ENCODE measurements around the gene DLL3.

DLL3 gene

GRCh38 chr19:39502640-39503417 is 4.1 kb downstream of the DLL3 start:
- Histone ChIP-seq H3K4me1 (ENCODE audit: control insufficient read depth, insufficient read depth, low read length, poor library complexity, severe bottlenecking) (no peaks in the 10 kb centered on the region), H3K27ac (ENCODE audit: low read depth, low read length, severe bottlenecking) (no peak overlapping the region), H3K4me3 (ENCODE audit: extremely low read depth, insufficient read depth, low read length, poor library complexity, severe bottlenecking) (no peak overlapping the region), H3K36me3 (ENCODE audit: control insufficient read depth, insufficient read depth, low read length) (no peaks in the 10 kb centered on the region), H3K9me3 (ENCODE audit: control insufficient read depth, low read length) (peaks cover 4% of the 10 kb centered on the region)
- 18 to 21% methylated on average over 57 to 61 of the region's 69 CpGs for WGBS, 2 experiments (ENCODE audit: insufficient coverage in 2 of 2)

DNA sequence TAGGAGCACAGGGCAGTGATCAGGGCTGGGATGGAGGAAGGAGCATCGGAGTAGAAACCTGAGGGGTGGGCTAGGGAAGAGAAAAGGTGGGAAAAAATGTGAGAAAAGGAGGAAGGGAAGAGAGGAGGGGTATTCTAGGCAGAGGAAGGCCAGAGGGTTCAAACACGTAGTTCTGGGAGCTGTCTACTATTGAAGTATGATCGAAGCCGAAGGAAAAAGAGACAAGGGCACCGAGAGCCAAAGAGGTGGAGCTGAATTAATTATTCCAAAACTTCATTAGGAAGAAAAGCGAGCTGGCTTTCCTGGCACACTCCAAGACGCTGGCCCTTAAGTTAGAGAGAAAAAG is 7.8 kb downstream of the DLL3 start:
- H3K4me3 ChIP-seq (ENCODE audit: extremely low read depth, insufficient read depth, low read length, poor library complexity, severe bottlenecking), result peak overlapping the region; percentile 47
- WGBS, 2 experiments (ENCODE audit: insufficient coverage in 2 of 2), result 68 to 70% methylated on average over 7 of the region's 7 CpGs
- no peaks in the 10 kb centered on the region for H3K36me3 ChIP-seq (ENCODE audit: control insufficient read depth, insufficient read depth, low read length)

DNA sequence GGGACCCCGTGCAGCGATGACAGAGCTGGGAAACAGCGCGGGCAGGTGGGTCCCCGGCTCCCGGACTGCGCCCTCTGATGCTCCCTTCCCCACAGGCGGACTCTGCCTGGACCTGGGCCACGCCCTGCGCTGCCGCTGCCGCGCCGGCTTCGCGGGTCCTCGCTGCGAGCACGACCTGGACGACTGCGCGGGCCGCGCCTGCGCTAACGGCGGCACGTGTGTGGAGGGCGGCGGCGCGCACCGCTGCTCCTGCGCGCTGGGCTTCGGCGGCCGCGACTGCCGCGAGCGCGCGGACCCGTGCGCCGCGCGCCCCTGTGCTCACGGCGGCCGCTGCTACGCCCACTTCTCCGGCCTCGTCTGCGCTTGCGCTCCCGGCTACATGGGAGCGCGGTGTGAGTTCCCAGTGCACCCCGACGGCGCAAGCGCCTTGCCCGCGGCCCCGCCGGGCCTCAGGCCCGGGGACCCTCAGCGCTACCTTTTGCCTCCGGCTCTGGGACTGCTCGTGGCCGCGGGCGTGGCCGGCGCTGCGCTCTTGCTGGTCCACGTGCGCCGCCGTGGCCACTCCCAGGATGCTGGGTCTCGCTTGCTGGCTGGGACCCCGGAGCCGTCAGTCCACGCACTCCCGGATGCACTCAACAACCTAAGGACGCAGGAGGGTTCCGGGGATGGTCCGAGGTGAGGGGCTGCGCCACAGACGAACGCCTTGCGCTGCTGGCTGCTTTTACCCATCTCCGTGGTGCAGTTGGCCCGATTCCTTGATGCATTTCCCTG is 8.4 kb downstream of the DLL3 start:
- H3K9me3 ChIP-seq (ENCODE audit: control insufficient read depth, low read length), result peaks cover 4% of the 10 kb centered on the region
- 3 to 4% methylated on average over 46 to 87 of the region's 96 CpGs for WGBS, 2 experiments (ENCODE audit: insufficient coverage in 2 of 2)
- H3K4me3 ChIP-seq (ENCODE audit: extremely low read depth, insufficient read depth, low read length, poor library complexity, severe bottlenecking), result peak overlapping the region; percentile 47
- H3K4me1 ChIP-seq (ENCODE audit: control insufficient read depth, insufficient read depth, low read length, poor library complexity, severe bottlenecking), result no peaks in the 10 kb centered on the region
- H3K36me3 ChIP-seq (ENCODE audit: control insufficient read depth, insufficient read depth, low read length), result no peaks in the 10 kb centered on the region
- no peak overlapping the region for H3K27ac ChIP-seq (ENCODE audit: low read depth, low read length, severe bottlenecking)

More for the DNA sequence above, 7.8 kb downstream of the DLL3 start:
- H3K27ac ChIP-seq (ENCODE audit: low read depth, low read length, severe bottlenecking), result no peak overlapping the region
- no peaks in the 10 kb centered on the region for H3K4me1 ChIP-seq (ENCODE audit: control insufficient read depth, insufficient read depth, low read length, poor library complexity, severe bottlenecking)
- H3K9me3 ChIP-seq (ENCODE audit: control insufficient read depth, low read length), result peaks cover 4% of the 10 kb centered on the region

DNA sequence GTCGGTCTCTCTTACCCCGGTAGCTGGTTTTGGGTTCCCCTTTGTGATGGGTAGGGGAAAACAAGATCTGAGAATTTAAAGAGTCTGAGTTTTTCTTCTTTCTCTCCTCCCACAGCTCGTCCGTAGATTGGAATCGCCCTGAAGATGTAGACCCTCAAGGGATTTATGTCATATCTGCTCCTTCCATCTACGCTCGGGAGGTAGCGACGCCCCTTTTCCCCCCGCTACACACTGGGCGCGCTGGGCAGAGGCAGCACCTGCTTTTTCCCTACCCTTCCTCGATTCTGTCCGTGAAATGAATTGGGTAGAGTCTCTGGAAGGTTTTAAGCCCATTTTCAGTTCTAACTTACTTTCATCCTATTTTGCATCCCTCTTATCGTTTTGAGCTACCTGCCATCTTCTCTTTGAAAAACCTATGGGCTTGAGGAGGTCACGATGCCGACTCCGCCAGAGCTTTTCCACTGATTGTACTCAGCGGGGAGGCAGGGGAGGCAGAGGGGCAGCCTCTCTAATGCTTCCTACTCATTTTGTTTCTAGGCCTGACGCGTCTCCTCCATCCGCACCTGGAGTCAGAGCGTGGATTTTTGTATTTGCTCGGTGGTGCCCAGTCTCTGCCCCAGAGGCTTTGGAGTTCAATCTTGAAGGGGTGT is 9.1 kb downstream of the DLL3 start:
- Histone ChIP-seq H3K4me3 (ENCODE audit: extremely low read depth, insufficient read depth, low read length, poor library complexity, severe bottlenecking) (peak overlapping the region; percentile 47), H3K27ac (ENCODE audit: low read depth, low read length, severe bottlenecking) (no peak overlapping the region), H3K9me3 (ENCODE audit: control insufficient read depth, low read length) (peaks cover 4% of the 10 kb centered on the region), H3K4me1 (ENCODE audit: control insufficient read depth, insufficient read depth, low read length, poor library complexity, severe bottlenecking) (no peaks in the 10 kb centered on the region), H3K36me3 (ENCODE audit: control insufficient read depth, insufficient read depth, low read length) (no peaks in the 10 kb centered on the region)
- 33 to 45% methylated on average over 15 to 20 of the region's 24 CpGs for WGBS, 2 experiments (ENCODE audit: insufficient coverage in 2 of 2)

DNA sequence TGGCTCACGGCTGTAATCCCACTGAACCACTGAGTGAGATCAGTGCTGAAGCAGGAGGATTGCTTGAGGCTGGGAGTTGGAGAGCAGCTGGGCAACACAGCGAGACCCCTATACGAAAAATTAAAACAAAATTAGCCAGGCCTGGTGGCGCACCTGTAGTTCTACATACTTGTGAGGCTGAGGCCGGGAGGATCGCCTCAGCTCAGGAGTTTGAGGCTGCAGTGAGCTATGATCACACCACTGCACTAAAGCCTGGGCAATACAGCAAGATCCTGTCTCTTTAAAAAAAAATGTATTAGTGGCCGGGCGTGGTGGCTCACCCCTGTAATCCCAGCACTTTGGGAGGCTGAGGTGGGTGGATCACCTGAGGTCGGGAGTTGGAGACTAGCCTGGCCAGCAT is 9.9 kb downstream of the DLL3 start:
- no peaks in the 10 kb centered on the region for H3K36me3 ChIP-seq (ENCODE audit: control insufficient read depth, insufficient read depth, low read length)
- H3K4me3 ChIP-seq (ENCODE audit: extremely low read depth, insufficient read depth, low read length, poor library complexity, severe bottlenecking), result no peak overlapping the region
- H3K4me1 ChIP-seq (ENCODE audit: control insufficient read depth, insufficient read depth, low read length, poor library complexity, severe bottlenecking), result no peaks in the 10 kb centered on the region
- no peak overlapping the region for H3K27ac ChIP-seq (ENCODE audit: low read depth, low read length, severe bottlenecking)
- WGBS, 2 experiments (ENCODE audit: insufficient coverage in 2 of 2), result 92 to 95% methylated on average over 6 to 7 of the region's 9 CpGs
- peaks cover 4% of the 10 kb centered on the region for H3K9me3 ChIP-seq (ENCODE audit: control insufficient read depth, low read length)

DNA sequence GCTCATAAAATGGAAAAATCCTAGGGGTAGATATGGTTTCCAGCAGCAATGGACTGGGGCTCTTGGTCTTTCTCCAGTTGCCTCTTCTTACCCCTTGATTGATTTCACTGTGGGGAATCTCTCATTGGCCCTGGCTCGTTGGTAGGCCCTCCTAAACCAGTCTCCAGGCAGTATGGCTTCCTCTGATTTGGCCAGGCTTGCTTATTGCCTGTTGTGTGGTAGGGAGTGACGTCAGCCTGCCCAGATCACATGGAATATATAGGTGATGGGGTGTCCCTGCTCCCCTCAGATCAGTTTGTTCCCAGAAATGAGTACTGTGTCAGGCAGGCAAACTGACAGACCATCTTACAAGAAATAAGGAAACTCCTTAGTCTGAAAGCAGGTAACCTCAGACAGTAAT is 10.5 kb downstream of the DLL3 start:
- WGBS, 2 experiments (ENCODE audit: insufficient coverage in 2 of 2), result 80 to 83% methylated on average over 1 of the region's 2 CpGs
- Histone ChIP-seq H3K9me3 (ENCODE audit: control insufficient read depth, low read length) (peaks cover 4% of the 10 kb centered on the region), H3K4me1 (ENCODE audit: control insufficient read depth, insufficient read depth, low read length, poor library complexity, severe bottlenecking) (no peaks in the 10 kb centered on the region), H3K4me3 (ENCODE audit: extremely low read depth, insufficient read depth, low read length, poor library complexity, severe bottlenecking) (no peak overlapping the region), H3K36me3 (ENCODE audit: control insufficient read depth, insufficient read depth, low read length) (no peaks in the 10 kb centered on the region), H3K27ac (ENCODE audit: low read depth, low read length, severe bottlenecking) (no peak overlapping the region)

- Histone ChIP-seq H3K4me1 (ENCODE audit: control insufficient read depth, insufficient read depth, low read length, poor library complexity, severe bottlenecking) (no peaks in the 10 kb centered on the region), H3K27ac (ENCODE audit: low read depth, low read length, severe bottlenecking) (no peak overlapping the region), H3K9me3 (ENCODE audit: control insufficient read depth, low read length) (no peaks in the 10 kb centered on the region), H3K36me3 (ENCODE audit: control insufficient read depth, insufficient read depth, low read length) (no peaks in the 10 kb centered on the region), H3K4me3 (ENCODE audit: extremely low read depth, insufficient read depth, low read length, poor library complexity, severe bottlenecking) (no peak overlapping the region)
- WGBS, 2 experiments (ENCODE audit: insufficient coverage in 2 of 2), result 82% methylated on average over 1 of the region's 2 CpGs; no CpG with 5 or more reads in 1 of the 2 experiments
Observed at GRCh38 chr19:39512988-39513387, 14.2 kb downstream of the DLL3 start.

- H3K9me3 ChIP-seq (ENCODE audit: control insufficient read depth, low read length), result no peaks in the 10 kb centered on the region
- peak within 1 kb of the TSS; percentile 53 for H3K4me3 ChIP-seq (ENCODE audit: extremely low read depth, insufficient read depth, low read length, poor library complexity, severe bottlenecking)
- 0 to 1% methylated on average over 36 to 51 of the region's 56 CpGs for WGBS, 2 experiments (ENCODE audit: insufficient coverage in 2 of 2)
- H3K4me1 ChIP-seq (ENCODE audit: control insufficient read depth, insufficient read depth, low read length, poor library complexity, severe bottlenecking), result peaks cover 5% of the 10 kb centered on the region
- no peak within 1 kb of the TSS for H3K27ac ChIP-seq (ENCODE audit: low read depth, low read length, severe bottlenecking)
- no peaks in the 10 kb centered on the region for H3K36me3 ChIP-seq (ENCODE audit: control insufficient read depth, insufficient read depth, low read length)
Observed at GRCh38 chr19:39514840-39515550, 16.2 kb downstream of the DLL3 start, which contains the start of gene SELENOV. SELENOV (plus strand) TSS chr19:39515139; CDS start chr19:39515213, 74 bp downstream.

DNA sequence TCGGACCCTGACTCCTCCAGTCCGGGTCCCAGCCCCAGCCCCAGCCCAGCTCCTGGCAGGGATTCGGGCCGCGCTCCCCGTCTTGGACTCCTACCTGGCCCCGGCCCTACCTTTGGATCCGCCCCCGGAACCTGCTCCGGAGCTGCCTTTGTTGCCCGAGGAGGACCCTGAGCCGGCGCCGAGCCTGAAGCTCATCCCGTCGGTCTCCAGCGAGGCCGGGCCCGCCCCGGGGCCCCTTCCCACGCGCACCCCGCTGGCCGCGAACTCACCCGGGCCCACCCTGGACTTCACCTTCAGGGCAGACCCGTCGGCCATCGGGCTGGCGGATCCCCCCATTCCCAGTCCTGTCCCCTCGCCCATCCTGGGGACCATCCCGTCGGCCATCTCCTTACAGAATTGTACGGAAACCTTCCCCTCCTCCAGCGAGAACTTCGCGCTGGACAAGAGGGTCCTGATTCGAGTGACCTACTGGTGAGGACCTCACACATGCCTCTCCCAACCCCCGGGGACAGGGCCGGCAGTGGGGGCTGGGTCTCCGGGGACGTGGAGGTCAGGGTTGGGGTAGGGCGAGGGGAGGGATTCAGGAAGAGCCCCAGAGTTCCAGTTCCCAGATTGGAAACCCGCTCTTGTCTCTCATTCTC is 16.9 kb downstream of the DLL3 start:
- peaks cover 5% of the 10 kb centered on the region for H3K4me1 ChIP-seq (ENCODE audit: control insufficient read depth, insufficient read depth, low read length, poor library complexity, severe bottlenecking)
- 2 to 4% methylated on average over 20 to 32 of the region's 44 CpGs for WGBS, 2 experiments (ENCODE audit: insufficient coverage in 2 of 2)
- H3K9me3 ChIP-seq (ENCODE audit: control insufficient read depth, low read length), result no peaks in the 10 kb centered on the region
- no peaks in the 10 kb centered on the region for H3K36me3 ChIP-seq (ENCODE audit: control insufficient read depth, insufficient read depth, low read length)
- no peak overlapping the region for H3K27ac ChIP-seq (ENCODE audit: low read depth, low read length, severe bottlenecking)
- peak overlapping the region; percentile 53 for H3K4me3 ChIP-seq (ENCODE audit: extremely low read depth, insufficient read depth, low read length, poor library complexity, severe bottlenecking)

- 66 to 73% methylated on average over 5 to 6 of the region's 6 CpGs for WGBS, 2 experiments (ENCODE audit: insufficient coverage in 2 of 2)
- H3K27ac ChIP-seq (ENCODE audit: low read depth, low read length, severe bottlenecking), result no peak overlapping the region
- peaks cover 5% of the 10 kb centered on the region for H3K4me1 ChIP-seq (ENCODE audit: control insufficient read depth, insufficient read depth, low read length, poor library complexity, severe bottlenecking)
- H3K36me3 ChIP-seq (ENCODE audit: control insufficient read depth, insufficient read depth, low read length), result no peaks in the 10 kb centered on the region
- no peaks in the 10 kb centered on the region for H3K9me3 ChIP-seq (ENCODE audit: control insufficient read depth, low read length)
- peak overlapping the region; percentile 53 for H3K4me3 ChIP-seq (ENCODE audit: extremely low read depth, insufficient read depth, low read length, poor library complexity, severe bottlenecking)
Observed at GRCh38 chr19:39516270-39516669, 17.5 kb downstream of the DLL3 start.

Measured in mesodermal cell (in vitro differentiated cells).